ENCODE results near the gene FUT2.
A peak's percentile ranks its signal among the peaks of the same experiment; 100 is the strongest.
"Not testable (repeated sequence)": the region's sequence is repeated elsewhere in the genome, so short reads cannot be mapped to it uniquely, and the experiment has no call there.

Gene FUT2

GRCh38 chr19:48715681-48716171, 20.0 kb downstream of the FUT2 start:
- no peak overlapping the region for H2AFZ ChIP-seq (ENCODE audit: low read length)
- H3K79me2 ChIP-seq (ENCODE audit: insufficient read depth, low read length): no peaks in the 10 kb centered on the region
- no peaks in the 10 kb centered on the region for H3F3A ChIP-seq (ENCODE audit: insufficient read depth, low read length)
- no peaks in the 10 kb centered on the region for H3K9me2 ChIP-seq (ENCODE audit: low read depth, low read length)
- peak overlapping the region; percentile 81 for H3K4me2 ChIP-seq (ENCODE audit: low read length)
- H3K9ac ChIP-seq (ENCODE audit: low read length): no peak overlapping the region
- H3K4me1 ChIP-seq (ENCODE audit: insufficient read depth, low read length, severe bottlenecking): peaks cover 36% of the 10 kb centered on the region
- H3K27me3 ChIP-seq (ENCODE audit: insufficient read depth, low read length): peaks cover 5% of the 10 kb centered on the region; the same call in 1 of the 2 replicates
- no peaks in the 10 kb centered on the region for H4K20me1 ChIP-seq (ENCODE audit: insufficient read depth, low read length)
- peak overlapping the region; percentile 66 for H3K4me3 ChIP-seq (ENCODE audit: low read depth, low read length, poor library complexity, severe bottlenecking)
- no peaks in the 10 kb centered on the region; the same call in 1 of the 2 replicates for H3K36me3 ChIP-seq (ENCODE audit: insufficient read depth, low read length)
- no peak overlapping the region for H3K27ac ChIP-seq (ENCODE audit: low read depth, low read length, poor library complexity, severe bottlenecking)
- no peaks in the 10 kb centered on the region for H3K9me3 ChIP-seq (ENCODE audit: low read length)
- TF ChIP-seq CTCF (IDR thresholded peaks at IDR 0.05; ENCODE audit: low read length) (no peak), EZH2 (IDR thresholded peaks at IDR 0.05; ENCODE audit: borderline replicate concordance, low read length) (no peak)

- Histone ChIP-seq H3K9me2 (ENCODE audit: low read depth, low read length) (no peaks in the 10 kb centered on the region), H3K27ac (ENCODE audit: low read depth, low read length, poor library complexity, severe bottlenecking) (no peak overlapping the region), H2AFZ (ENCODE audit: low read length) (no peak overlapping the region), H3K36me3 (ENCODE audit: insufficient read depth, low read length) (no peaks in the 10 kb centered on the region), H3K4me3 (ENCODE audit: low read depth, low read length, poor library complexity, severe bottlenecking) (no peak overlapping the region), H4K20me1 (ENCODE audit: insufficient read depth, low read length) (no peaks in the 10 kb centered on the region), H3K4me2 (ENCODE audit: low read length) (no peak overlapping the region), H3K27me3 (ENCODE audit: insufficient read depth, low read length) (no peaks in the 10 kb centered on the region), H3K9me3 (ENCODE audit: low read length) (no peaks in the 10 kb centered on the region), H3K79me2 (ENCODE audit: insufficient read depth, low read length) (no peaks in the 10 kb centered on the region), H3K4me1 (ENCODE audit: insufficient read depth, low read length, severe bottlenecking) (peaks cover 40% of the 10 kb centered on the region), H3F3A (ENCODE audit: insufficient read depth, low read length) (no peaks in the 10 kb centered on the region), H3K9ac (ENCODE audit: low read length) (no peak overlapping the region)
- no peak for TF ChIP-seq CTCF (IDR thresholded peaks at IDR 0.05; ENCODE audit: low read length)
- no peak for TF ChIP-seq EZH2 (IDR thresholded peaks at IDR 0.05; ENCODE audit: borderline replicate concordance, low read length)
These were observed 21.0 kb downstream of the FUT2 start for GRCh38 chr19:48716562-48717291.

- not testable (repeated sequence) for H3K79me2 ChIP-seq (ENCODE audit: insufficient read depth, low read length); H3K36me3 ChIP-seq (ENCODE audit: insufficient read depth, low read length); H3F3A ChIP-seq (ENCODE audit: insufficient read depth, low read length); H3K27me3 ChIP-seq (ENCODE audit: insufficient read depth, low read length); H2AFZ ChIP-seq (ENCODE audit: low read length); H3K9ac ChIP-seq (ENCODE audit: low read length); H3K27ac ChIP-seq (ENCODE audit: low read depth, low read length, poor library complexity, severe bottlenecking); H4K20me1 ChIP-seq (ENCODE audit: insufficient read depth, low read length); H3K4me2 ChIP-seq (ENCODE audit: low read length); H3K9me2 ChIP-seq (ENCODE audit: low read depth, low read length); H3K4me3 ChIP-seq (ENCODE audit: low read depth, low read length, poor library complexity, severe bottlenecking); H3K9me3 ChIP-seq (ENCODE audit: low read length)
- H3K4me1 ChIP-seq (ENCODE audit: insufficient read depth, low read length, severe bottlenecking): peaks cover 39% of the 10 kb centered on the region
These were observed 22.3 kb downstream of the FUT2 start for GRCh38 chr19:48718106-48718505.

Data from OCI-LY1 (cell line).